H1 (cell line): ENCODE results near the gene GNL2. TPM values are rescaled to one million over a fixed set of nuclear protein-coding genes. Genes with fewer than 3 reads are reported as not detected.

Experiments
- CTCF ChIA-PET: fragments of 300-600 bp; sonication (Branson Sonifier 250); formaldehyde crosslinking; loops from one replicate; lab custom pipeline; 2021; ENCODE audit not compliant: partially characterized antibody; lab: Charles Lee
- POLR2A ChIA-PET: fragments of 300-600 bp; sonication (Branson Sonifier 250); formaldehyde crosslinking; loops from one replicate; lab custom pipeline; 2021; ENCODE audit warnings: inconsistent platforms; ENCODE audit not compliant: partially characterized antibody; lab: Charles Lee
- DNase-seq, 2 experiments: peaks; one replicate each; pipeline versions ENCODE4 v3.0.0 to v3.0.0-alpha.2; 2010 to 2022; ENCODE audit warnings: low spot score in 2 of 2, low read depth in 1 of 2, mixed read lengths in 1 of 2
- FAIRE-seq: peaks from 2 replicates; lab custom pipeline; 2011; peaks lifted over from hg19 to GRCh38; lab: Jason Lieb, UNC
- H2AFZ ChIP-seq: 2 replicates; pipeline ENCODE4 v1.8.1; 2012; ENCODE audit warnings: low read length, inconsistent platforms
- H2AK5ac ChIP-seq: 2 replicates; pipeline ENCODE4 v1.6.1; 2013; ENCODE audit warnings: low read depth, low read length
- H2BK120ac ChIP-seq: replicated peaks from 2 replicates; pipeline ENCODE3; 2013; ENCODE audit warnings: low read depth, low read length, inconsistent platforms
- H2BK12ac ChIP-seq: 2 replicates; pipeline ENCODE4 v1.6.1; 2013; ENCODE audit warnings: low read depth, low read length
- H2BK15ac ChIP-seq: 2 replicates; pipeline ENCODE4 v1.6.1; 2013; ENCODE audit warnings: low read length
- H2BK20ac ChIP-seq: 2 replicates; pipeline ENCODE4 v1.6.1; 2013; ENCODE audit warnings: low read length
- H2BK5ac ChIP-seq: 2 replicates; pipeline ENCODE4 v1.6.1; 2013; ENCODE audit warnings: low read depth, low read length
- H3K14ac ChIP-seq: 2 replicates; pipeline ENCODE4 v1.6.1; 2013; ENCODE audit warnings: inconsistent platforms; ENCODE audit not compliant: insufficient read length
- H3K18ac ChIP-seq: 2 replicates; pipeline ENCODE4 v1.6.1; 2013; ENCODE audit warnings: low read length; ENCODE audit errors: extremely low read depth
- H3K23ac ChIP-seq: 2 replicates; pipeline ENCODE4 v1.6.1; 2013; ENCODE audit warnings: inconsistent platforms; ENCODE audit not compliant: insufficient read length
- H3K23me2 ChIP-seq: 2 replicates; pipeline ENCODE4 v1.6.1; 2013; ENCODE audit warnings: low read depth, low read length
- H3K27ac ChIP-seq: 2 replicates; pipeline ENCODE4 v1.6.1; 2011; ENCODE audit warnings: low read depth, low read length, inconsistent platforms
- H3K27me3 ChIP-seq, 4 experiments: replicated peaks in 1 of 4; 1 replicate in 1 of 4; 2 replicates in 3 of 4; pipeline versions ENCODE4 v1.6.1 to v1.8.1; 2011 to 2013; ENCODE audit warnings: low read length in 3 of 4, mild to moderate bottlenecking in 3 of 4, inconsistent platforms in 2 of 4, mixed read lengths in 2 of 4, moderate library complexity in 1 of 4; ENCODE audit not compliant: control insufficient read depth in 3 of 4, insufficient read depth in 3 of 4; ENCODE audit errors: extremely low read depth in 1 of 4
- H3K36me3 ChIP-seq, 4 experiments: 2 replicates each; pipeline versions ENCODE4 v1.6.1 to v1.8.1; 2011 to 2013; ENCODE audit warnings: mild to moderate bottlenecking in 4 of 4, low read length in 3 of 4, moderate library complexity in 2 of 4, control low read depth in 1 of 4, inconsistent platforms in 1 of 4; ENCODE audit not compliant: insufficient read depth in 4 of 4, control insufficient read depth in 2 of 4
- H3K4ac ChIP-seq: replicated peaks from 2 replicates; pipeline ENCODE3; 2013; ENCODE audit warnings: low read length, low read depth, mixed read lengths, inconsistent platforms; ENCODE audit not compliant: insufficient read length
- H3K4me1 ChIP-seq, 4 experiments: replicated peaks in 1 of 4; 1 replicate in 1 of 4; 2 replicates in 3 of 4; pipeline versions ENCODE4 v1.6.1 to v1.8.1; 2011 to 2013; ENCODE audit warnings: low read length in 3 of 4, inconsistent platforms in 2 of 4, mixed read lengths in 1 of 4; ENCODE audit not compliant: insufficient read depth in 4 of 4, control insufficient read depth in 3 of 4
- H3K4me2 ChIP-seq, 2 experiments: 2 replicates each; pipeline versions ENCODE4 v1.6.1 to v1.8.1; 2011 to 2013; ENCODE audit warnings: low read depth in 2 of 2, low read length in 2 of 2, control low read depth in 1 of 2, inconsistent platforms in 1 of 2, mild to moderate bottlenecking in 1 of 2; ENCODE audit not compliant: insufficient read depth in 1 of 2
- H3K4me3 ChIP-seq, 4 experiments: fragments of 200-600, 300-600 bp in 1 of 4; sonication (generic), shearing (Covaris generic), sonication (Bioruptor Twin) in 1 of 4; 2 replicates each; pipeline versions ENCODE4 v1.5.1 to v1.8.1; 2011 to 2016; ENCODE audit warnings: low read length in 4 of 4, low read depth in 3 of 4, control low read depth in 2 of 4, inconsistent platforms in 2 of 4, mild to moderate bottlenecking in 2 of 4, mixed read lengths in 1 of 4, moderate library complexity in 1 of 4; ENCODE audit not compliant: insufficient read depth in 2 of 4; ENCODE audit errors: extremely low read depth in 1 of 4
- H3K56ac ChIP-seq: replicated peaks from 2 replicates; pipeline ENCODE3; 2013; ENCODE audit warnings: low read depth, mild to moderate bottlenecking, mixed read lengths, low read length, inconsistent platforms; ENCODE audit not compliant: insufficient read length
- H3K79me1 ChIP-seq: 2 replicates; pipeline ENCODE4 v1.6.1; 2013; ENCODE audit warnings: low read depth, low read length, control low read depth
- H3K79me2 ChIP-seq, 2 experiments: 2 replicates each; pipeline versions ENCODE4 v1.6.1 to v1.8.1; 2012 to 2013; ENCODE audit warnings: low read length in 2 of 2, mild to moderate bottlenecking in 2 of 2, inconsistent platforms in 1 of 2; ENCODE audit not compliant: insufficient read depth in 2 of 2, control insufficient read depth in 1 of 2
- H3K9ac ChIP-seq, 4 experiments: replicated peaks in 1 of 4; 1 replicate in 1 of 4; 2 replicates in 3 of 4; pipeline versions ENCODE4 v1.6.1 to v1.8.1; 2011 to 2013; ENCODE audit warnings: low read depth in 3 of 4, low read length in 3 of 4, control low read depth in 2 of 4, mild to moderate bottlenecking in 2 of 4, moderate library complexity in 2 of 4, inconsistent platforms in 1 of 4; ENCODE audit errors: extremely low read depth in 1 of 4
- H3K9me3 ChIP-seq, 2 experiments: 2 replicates each; pipeline versions ENCODE4 v1.6.1 to v1.8.1; 2012 to 2013; ENCODE audit warnings: mild to moderate bottlenecking in 2 of 2, moderate library complexity in 2 of 2, control low read depth in 1 of 2, inconsistent platforms in 1 of 2, low read depth in 1 of 2, low read length in 1 of 2, mixed read lengths in 1 of 2; ENCODE audit not compliant: insufficient read depth in 2 of 2
- H4K20me1 ChIP-seq, 2 experiments: replicated peaks in 1 of 2; 2 replicates each; pipeline versions ENCODE3 to v1.8.1; 2011 to 2013; ENCODE audit warnings: inconsistent platforms in 2 of 2, low read length in 2 of 2, mild to moderate bottlenecking in 1 of 2; ENCODE audit not compliant: insufficient read depth in 2 of 2, control insufficient read depth in 1 of 2
- H4K5ac ChIP-seq: 2 replicates; pipeline ENCODE4 v1.6.1; 2013; ENCODE audit warnings: low read length, low read depth, mixed read lengths, inconsistent platforms; ENCODE audit not compliant: insufficient read length
- H4K8ac ChIP-seq: 2 replicates; pipeline ENCODE4 v1.8.0; 2013; ENCODE audit warnings: mild to moderate bottlenecking, moderate library complexity, low read length, inconsistent platforms; ENCODE audit not compliant: insufficient read depth; ENCODE audit errors: extremely low read depth
- H4K91ac ChIP-seq: replicated peaks from 2 replicates; pipeline ENCODE3; 2013; ENCODE audit warnings: low read length, mixed read lengths, inconsistent platforms; ENCODE audit not compliant: insufficient read length
- ATF3 ChIP-seq: IDR thresholded peaks from 2 replicates; pipeline ENCODE4 v1.6.1; 2011; ENCODE audit warnings: low read depth, mild to moderate bottlenecking, low read length; ENCODE audit not compliant: insufficient read depth
- E2F6 ChIP-seq: IDR thresholded peaks from 2 replicates; pipeline ENCODE4 v1.6.1; 2012; ENCODE audit warnings: inconsistent platforms
- GABPA ChIP-seq: IDR thresholded peaks from 2 replicates; pipeline ENCODE4 v1.6.1; 2011; ENCODE audit warnings: mild to moderate bottlenecking, low read length, moderate library complexity, borderline replicate concordance; ENCODE audit not compliant: insufficient read depth
- NANOG ChIP-seq: IDR thresholded peaks from 2 replicates; pipeline ENCODE4 v1.6.1; 2011; ENCODE audit warnings: low read length, low read depth, mild to moderate bottlenecking, inconsistent platforms; ENCODE audit not compliant: insufficient read depth, poor library complexity, severe bottlenecking
- WGBS, 2 experiments: shearing (Covaris generic) in 1 of 2; methylation state at CpG; one replicate each; pipeline versions ENCODE4 v1.1.6 to v1.1.7; 2013 to 2015; ENCODE audit warnings: low lambda C conversion rate in 2 of 2, mixed read lengths in 2 of 2, inconsistent platforms in 1 of 2, low coverage in 1 of 2, missing lambda C conversion rate in 1 of 2; ENCODE audit not compliant: insufficient replicate concordance in 2 of 2, insufficient coverage in 1 of 2, insufficient read length in 1 of 2; ENCODE audit errors: extremely low coverage in 1 of 2, missing lambda C conversion rate in 1 of 2; 5-methylcytosine and 5-hydroxymethylcytosine counted together
- polyA plus RNA-seq, 7 experiments: library from polyadenylated mRNA; depleted of rRNA in 3 of 7; stranded (reverse) in 5 of 7; unstranded in 2 of 7; fragments of >200 nt in 5 of 7; fragments of 200-250 nt in 2 of 7; gene quantifications; 1 replicate in 5 of 7; 2 replicates in 1 of 7; 4 replicates in 1 of 7; pipeline versions ENCODE4 v1.2.1 to v1.2.3, GENCODE V29; 2011 to 2013; ENCODE audit warnings: missing spikeins in 2 of 7, mixed read lengths in 2 of 7
- total RNA-seq: library from RNA; stranded (reverse); fragmentation: NEBNext Ultra II Directional; extraction: Animal tissue kit (Norgen Biotek cat#: 25700); gene quantifications from 2 replicates; pipeline ENCODE4 v1.2.1, GENCODE V29; 2021

The GNL2 gene
- total and polyA plus RNA-seq, 2 of the 8 experiments (the other 6 are each of a cell fraction or from before 2014, with no cell fraction given) = 22.2 to 88.3 TPM

GRCh38 chr1:37630426-37631028, 34.8 kb upstream of the GNL2 start:
- peaks cover 57 to 92% (median 77%) of the 10 kb centered on the region in 4 experiments for H3K27me3 ChIP-seq
- H4K91ac ChIP-seq = no peak overlapping the region
- no peak overlapping the region; a peak in 1 of 8 replicates for H3K4me3 ChIP-seq
- CTCF ChIA-PET = interaction anchor here (0.6 to 5.2 kb wide), 7 partner anchors 9 to 1563 kb away, joined by 3 to 36 read pairs (median 3); no protein-coding TSS in a partner anchor
- no peak overlapping the region for H2BK15ac ChIP-seq
- H3K23me2 ChIP-seq = peaks cover 2% of the 10 kb centered on the region; the same call in 1 of the 2 replicates
- POLR2A ChIA-PET = no interaction called here
- DNase-seq (no peak), FAIRE-seq (no peak)
- H3K9me3 ChIP-seq = no peaks in the 10 kb centered on the region
- H2AFZ ChIP-seq = no peak overlapping the region
- H3K4ac ChIP-seq = no peak overlapping the region
- no peak overlapping the region for H3K9ac ChIP-seq
- no peak overlapping the region for H2BK120ac ChIP-seq
- H3K27ac ChIP-seq = no peak overlapping the region
- peaks cover 6 to 8% of the 10 kb centered on the region in 2 experiments for H4K20me1 ChIP-seq
- H2AK5ac ChIP-seq = no peak overlapping the region
- no peak overlapping the region for H2BK5ac ChIP-seq
- TF ChIP-seq NANOG (no peak), ATF3 (no peak), GABPA (no peak), E2F6 (no peak)
- no peak overlapping the region for H2BK20ac ChIP-seq
- H4K5ac ChIP-seq = no peak overlapping the region
- WGBS, 2 experiments = 55% methylated on average over 15 of the region's 15 CpGs; no CpG with 5 or more reads in 1 of the 2 experiments
- H2BK12ac ChIP-seq = no peak overlapping the region
- no peak overlapping the region for H3K18ac ChIP-seq
- no peak overlapping the region for H3K14ac ChIP-seq
- no peaks in the 10 kb centered on the region for H3K79me1 ChIP-seq
- H3K79me2 ChIP-seq = no peaks in the 10 kb centered on the region
- no peak overlapping the region for H3K23ac ChIP-seq
- peaks cover 0 to 15% (median 7%) of the 10 kb centered on the region in 4 experiments; a peak in 6 of 7 replicates for H3K4me1 ChIP-seq
- H3K36me3 ChIP-seq = no peaks in the 10 kb centered on the region
- peak overlapping the region; percentile 23; the same call in 1 of the 2 replicates for H4K8ac ChIP-seq
- H3K4me2 ChIP-seq = peak overlapping the region; percentile 4 to 11; a peak in 1 of 4 replicates
- H3K56ac ChIP-seq = no peak overlapping the region
